ENCODE results near the gene CHI3L2. TPM values are rescaled to one million over a fixed set of nuclear protein-coding genes. Genes with fewer than 3 reads are reported as not detected.

The CHI3L2 gene
- total RNA-seq, 4 donors from 2014 or later, result 4.7 to 9.8 (median 7.7) TPM

GRCh38 chr1:111234866-111235265, 7.4 kb downstream of the CHI3L2 start:
- H3K36me3 ChIP-seq, result no peaks in the 10 kb centered on the region
- TF ChIP-seq POLR2A (IDR thresholded peaks at IDR 0.05), result no peak
- TF ChIP-seq CTCF (IDR thresholded peaks at IDR 0.05), result no peak
- TF ChIP-seq POLR2AphosphoS5 (IDR thresholded peaks at IDR 0.05), result no peak
- TF ChIP-seq EP300 (IDR thresholded peaks at IDR 0.05), result no peak
- DNase-seq (ENCODE audit: low spot score in 2 of 2), result no peak
- H3K4me1 ChIP-seq, result peaks cover 9% of the 10 kb centered on the region
- WGBS, result 73% methylated on average over 3 of the region's 3 CpGs
- H3K27me3 ChIP-seq, result no peaks in the 10 kb centered on the region
- H3K27ac ChIP-seq, result no peak overlapping the region
- no peak overlapping the region for H3K4me3 ChIP-seq
- H3K9me3 ChIP-seq, result no peaks in the 10 kb centered on the region

GRCh38 chr1:111236379-111236778, 8.9 kb downstream of the CHI3L2 start:
- Histone ChIP-seq H3K27ac (no peak overlapping the region), H3K36me3 (no peaks in the 10 kb centered on the region), H3K4me3 (no peak overlapping the region), H3K4me1 (peaks cover 9% of the 10 kb centered on the region), H3K27me3 (no peaks in the 10 kb centered on the region), H3K9me3 (no peaks in the 10 kb centered on the region)
- no peak for TF ChIP-seq POLR2A (IDR thresholded peaks at IDR 0.05)
- 24% methylated on average over 1 of the region's 1 CpG for WGBS
- DNase-seq (ENCODE audit: low spot score in 2 of 2), result no peak

GRCh38 chr1:111236806-111237205, 9.3 kb downstream of the CHI3L2 start:
- H3K4me3 ChIP-seq, result no peak overlapping the region
- peaks cover 9% of the 10 kb centered on the region for H3K4me1 ChIP-seq
- no peak overlapping the region for H3K27ac ChIP-seq
- H3K36me3 ChIP-seq, result no peaks in the 10 kb centered on the region
- no peaks in the 10 kb centered on the region for H3K9me3 ChIP-seq
- no peak for DNase-seq (ENCODE audit: low spot score in 2 of 2)
- H3K27me3 ChIP-seq, result no peaks in the 10 kb centered on the region
- WGBS, result 52% methylated on average over 3 of the region's 3 CpGs
- no peak for TF ChIP-seq POLR2A (IDR thresholded peaks at IDR 0.05)
- TF ChIP-seq POLR2AphosphoS5 (IDR thresholded peaks at IDR 0.05), result no peak
- no peak for TF ChIP-seq CTCF (IDR thresholded peaks at IDR 0.05)
- TF ChIP-seq EP300 (IDR thresholded peaks at IDR 0.05), result no peak

- DNase-seq (ENCODE audit: low spot score in 2 of 2), result no peak
- no peak for TF ChIP-seq POLR2A (IDR thresholded peaks at IDR 0.05)
- TF ChIP-seq CTCF (IDR thresholded peaks at IDR 0.05), result no peak
- no peak for TF ChIP-seq POLR2AphosphoS5 (IDR thresholded peaks at IDR 0.05)
- no peak for TF ChIP-seq EP300 (IDR thresholded peaks at IDR 0.05)
- no peaks in the 10 kb centered on the region for H3K36me3 ChIP-seq
- WGBS, result 87% methylated on average over 5 of the region's 5 CpGs
- peaks cover 9% of the 10 kb centered on the region for H3K4me1 ChIP-seq
- no peaks in the 10 kb centered on the region for H3K27me3 ChIP-seq
- H3K9me3 ChIP-seq, result no peaks in the 10 kb centered on the region
- no peak overlapping the region for H3K4me3 ChIP-seq
- no peak overlapping the region for H3K27ac ChIP-seq
Observed at GRCh38 chr1:111238056-111238795, 10.7 kb downstream of the CHI3L2 start.

GRCh38 chr1:111241797-111242196, 14.3 kb downstream of the CHI3L2 start:
- Histone ChIP-seq H3K4me3 (no peak overlapping the region), H3K36me3 (no peaks in the 10 kb centered on the region), H3K27me3 (no peaks in the 10 kb centered on the region), H3K9me3 (no peaks in the 10 kb centered on the region), H3K4me1 (peaks cover 5% of the 10 kb centered on the region), H3K27ac (no peak overlapping the region)
- whole genome bisulfite sequencing, result 53% methylated on average over 2 of the region's 2 CpGs
- no peak for TF ChIP-seq POLR2A (IDR thresholded peaks at IDR 0.05)
- no peak for TF ChIP-seq POLR2AphosphoS5 (IDR thresholded peaks at IDR 0.05)
- no peak for TF ChIP-seq EP300 (IDR thresholded peaks at IDR 0.05)
- TF ChIP-seq CTCF (IDR thresholded peaks at IDR 0.05), result no peak
- no peak for DNase-seq (ENCODE audit: low spot score in 2 of 2)
